Measurements from ENCODE around the gene RBP2.

RBP2 gene

GRCh38 chr3:139456386-139456785, 19.9 kb downstream of the RBP2 start:
- Histone ChIP-seq H3K4me2 (no peak overlapping the region), H4K20me1 (no peaks in the 10 kb centered on the region), H3K9me3 (replicated peaks in 1 of 11) (no peaks in the 10 kb centered on the region), H3K36me3 (no peaks in the 10 kb centered on the region), H3K27ac (no peak overlapping the region), H3K27me3 (no peaks in the 10 kb centered on the region), H3K4me3 (no peak overlapping the region), H3K9ac (no peak overlapping the region), H3K4me1 (peaks cover 0 to 9% (median 7%) of the 10 kb centered on the region in 10 experiments; a peak in 14 of 20 replicates)
- TF ChIP-seq Cebpa-rat (IDR thresholded peaks at IDR 0.05): no peak

DNA sequence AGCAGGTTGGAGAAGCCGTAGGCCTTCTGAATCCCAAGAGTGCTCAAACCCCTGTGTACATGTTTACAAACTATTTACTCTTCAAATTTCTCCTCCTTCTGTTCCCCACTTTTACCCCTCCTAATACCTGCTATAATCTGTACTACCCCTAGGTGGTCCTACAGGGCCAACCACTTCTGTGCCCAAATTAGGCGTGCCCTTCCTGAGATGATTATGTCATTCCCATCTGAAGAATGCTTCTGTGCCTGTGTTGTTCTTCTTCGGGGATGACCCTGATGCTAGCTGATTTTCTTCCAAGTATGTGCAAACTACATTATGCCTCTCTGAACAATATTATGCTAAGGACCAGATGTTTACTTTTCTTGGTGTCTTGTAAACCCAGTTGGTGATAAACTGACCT, 20.5 kb downstream of the RBP2 start:
- Histone ChIP-seq H3K27ac (no peak overlapping the region), H3K36me3 (no peaks in the 10 kb centered on the region)
- no peak for TF ChIP-seq Cebpa-rat (IDR thresholded peaks at IDR 0.05)

DNA sequence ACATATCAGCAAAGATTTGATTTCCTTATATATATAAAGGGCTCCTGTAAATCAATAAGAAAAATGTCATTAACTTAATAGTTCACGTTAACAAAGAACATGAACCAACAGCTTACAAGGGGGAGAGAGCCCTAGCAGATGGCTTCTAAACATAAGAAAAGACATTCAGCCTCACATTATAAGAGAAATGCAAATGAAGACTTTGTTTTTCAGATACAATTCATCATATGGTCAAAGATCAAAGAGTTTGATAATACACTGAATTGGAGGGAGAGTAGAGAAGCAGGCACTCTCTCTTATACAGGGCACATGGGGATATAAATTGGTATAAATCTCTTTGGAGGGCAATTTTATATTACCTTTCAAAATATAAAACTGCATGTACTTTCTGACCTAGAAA, 21.1 kb downstream of the RBP2 start:
- no peak overlapping the region for H3K9ac ChIP-seq
- H4K20me1 ChIP-seq: no peaks in the 10 kb centered on the region
- H3K4me2 ChIP-seq: no peak overlapping the region
- no peak overlapping the region for H3K27ac ChIP-seq
- no peak for TF ChIP-seq Cebpa-rat (IDR thresholded peaks at IDR 0.05)
- H3K36me3 ChIP-seq: no peaks in the 10 kb centered on the region
- no peaks in the 10 kb centered on the region for H3K9me3 ChIP-seq (replicated peaks in 1 of 11)
- no peaks in the 10 kb centered on the region for H3K27me3 ChIP-seq
- H3K4me3 ChIP-seq: no peak overlapping the region
- peaks cover 0 to 9% (median 7%) of the 10 kb centered on the region in 10 experiments; a peak in 14 of 20 replicates for H3K4me1 ChIP-seq

More for the DNA sequence above, 20.5 kb downstream of the RBP2 start:
- Histone ChIP-seq H3K4me3 (no peak overlapping the region), H3K9me3 (replicated peaks in 1 of 11) (no peaks in the 10 kb centered on the region), H3K9ac (no peak overlapping the region), H3K4me1 (peaks cover 0 to 9% (median 7%) of the 10 kb centered on the region in 10 experiments; a peak in 14 of 20 replicates), H3K27me3 (no peaks in the 10 kb centered on the region), H4K20me1 (no peaks in the 10 kb centered on the region), H3K4me2 (no peak overlapping the region)

DNA sequence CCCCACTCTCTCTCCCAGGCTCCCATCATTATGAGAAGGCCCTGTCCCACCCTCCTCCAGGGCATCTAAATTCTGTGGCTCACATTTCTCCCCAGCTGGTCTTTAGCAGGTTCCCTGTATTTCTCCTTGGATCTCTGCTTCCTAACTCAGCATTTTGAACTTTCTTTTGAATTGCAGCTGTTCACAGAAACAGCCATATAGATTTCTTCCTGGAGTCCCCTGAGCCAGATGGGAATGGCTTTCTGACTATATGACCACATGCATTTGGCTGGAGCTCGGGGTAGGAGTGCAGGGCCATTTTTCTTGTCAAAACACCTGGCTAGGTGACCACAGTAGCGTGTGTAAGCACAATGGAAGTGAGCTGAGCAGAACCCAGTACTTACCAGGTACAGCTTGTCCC, 22.0 kb downstream of the RBP2 start:
- no peak for TF ChIP-seq Cebpa-rat (IDR thresholded peaks at IDR 0.05)
- H3K4me3 ChIP-seq: no peak overlapping the region
- no peaks in the 10 kb centered on the region for H3K9me3 ChIP-seq (replicated peaks in 1 of 11)
- H3K27ac ChIP-seq: no peak overlapping the region
- H3K9ac ChIP-seq: no peak overlapping the region
- H3K27me3 ChIP-seq: no peaks in the 10 kb centered on the region
- H4K20me1 ChIP-seq: no peaks in the 10 kb centered on the region
- no peaks in the 10 kb centered on the region for H3K36me3 ChIP-seq
- peaks cover 0 to 1% (median 0%) of the 10 kb centered on the region in 10 experiments; a peak in 7 of 20 replicates for H3K4me1 ChIP-seq
- H3K4me2 ChIP-seq: no peak overlapping the region

DNA sequence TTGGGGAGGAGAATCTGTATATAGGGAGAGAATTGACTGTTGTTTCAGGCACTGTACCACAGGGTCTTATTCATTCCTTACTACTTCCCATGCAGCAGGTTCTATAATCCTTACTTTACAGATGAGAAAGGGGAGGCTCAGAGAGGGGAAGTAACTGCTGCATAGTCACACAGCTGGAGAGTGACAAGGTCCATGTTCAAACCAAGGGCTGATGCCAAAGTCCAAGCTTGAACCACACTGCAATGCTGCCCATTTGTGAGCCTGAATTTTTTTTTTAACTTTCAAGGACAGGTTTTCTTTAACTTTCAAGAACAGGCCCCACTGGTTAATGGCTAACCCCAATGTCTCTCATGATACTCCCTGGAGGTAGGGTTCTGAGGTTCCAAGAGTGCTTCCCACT, 26.2 kb downstream of the RBP2 start:
- Histone ChIP-seq H3K9ac (no peak overlapping the region), H3K36me3 (no peaks in the 10 kb centered on the region), H3K27me3 (no peaks in the 10 kb centered on the region)

GRCh38 chr3:139449566-139449965, 26.8 kb downstream of the RBP2 start:
- H3K27ac ChIP-seq: no peak overlapping the region
- no peaks in the 10 kb centered on the region for H4K20me1 ChIP-seq
- 0 out of 22 replicates have a peak, but pooled peaks cover 0 to under 1% (median 0%) of the 10 kb centered on the region in 11 experiments for H3K36me3 ChIP-seq
- H3K4me2 ChIP-seq: no peak overlapping the region
- no peak overlapping the region for H3K9ac ChIP-seq
- no peaks in the 10 kb centered on the region for H3K27me3 ChIP-seq
- H3K4me3 ChIP-seq: no peak overlapping the region
- H3K9me3 ChIP-seq (replicated peaks in 1 of 11): no peaks in the 10 kb centered on the region
- peaks cover 0 to 16% (median 0%) of the 10 kb centered on the region in 10 experiments; a peak in 6 of 20 replicates for H3K4me1 ChIP-seq
- TF ChIP-seq Cebpa-rat (IDR thresholded peaks at IDR 0.05): no peak

More for the DNA sequence above, 26.2 kb downstream of the RBP2 start:
- H3K9me3 ChIP-seq (replicated peaks in 1 of 11): no peaks in the 10 kb centered on the region
- TF ChIP-seq Cebpa-rat (IDR thresholded peaks at IDR 0.05): no peak
- H4K20me1 ChIP-seq: no peaks in the 10 kb centered on the region
- no peak overlapping the region for H3K4me3 ChIP-seq
- no peak overlapping the region for H3K27ac ChIP-seq
- no peak overlapping the region for H3K4me2 ChIP-seq
- peaks cover 0 to 16% (median 0%) of the 10 kb centered on the region in 10 experiments; a peak in 6 of 20 replicates for H3K4me1 ChIP-seq

- peak overlapping the region in 1 of 11 experiments; percentile 59; a peak in 2 of 22 replicates for H3K4me2 ChIP-seq
- H3K4me3 ChIP-seq: no peak overlapping the region
- H3K27me3 ChIP-seq: no peaks in the 10 kb centered on the region
- H3K36me3 ChIP-seq: peaks cover 0 to 3% (median 0%) of the 10 kb centered on the region in 11 experiments; a peak in 3 of 22 replicates
- H4K20me1 ChIP-seq: no peaks in the 10 kb centered on the region
- no peaks in the 10 kb centered on the region for H3K9me3 ChIP-seq (replicated peaks in 1 of 11)
- peaks cover 0 to 16% (median 0%) of the 10 kb centered on the region in 10 experiments; a peak in 6 of 20 replicates for H3K4me1 ChIP-seq
- no peak for TF ChIP-seq Cebpa-rat (IDR thresholded peaks at IDR 0.05)
- H3K27ac ChIP-seq: no peak overlapping the region
- no peak overlapping the region for H3K9ac ChIP-seq
Measured at GRCh38 chr3:139448104-139448503, 28.2 kb downstream of the RBP2 start.

GRCh38 chr3:139447486-139447885, 28.8 kb downstream of the RBP2 start:
- Histone ChIP-seq H3K4me1 (peaks cover 0 to 16% (median 0%) of the 10 kb centered on the region in 10 experiments; a peak in 6 of 20 replicates), H4K20me1 (no peaks in the 10 kb centered on the region), H3K27me3 (no peaks in the 10 kb centered on the region), H3K9ac (no peak overlapping the region), H3K4me2 (peak overlapping the region in 3 of 11 experiments; percentile 7 to 59 (median 36); a peak in 5 of 22 replicates), H3K9me3 (replicated peaks in 1 of 11) (no peaks in the 10 kb centered on the region), H3K4me3 (no peak overlapping the region), H3K36me3 (peaks cover 0 to 3% (median 0%) of the 10 kb centered on the region in 11 experiments; a peak in 3 of 22 replicates), H3K27ac (no peak overlapping the region)
- TF ChIP-seq Cebpa-rat (IDR thresholded peaks at IDR 0.05): no peak

- H3K27me3 ChIP-seq: no peaks in the 10 kb centered on the region
- peaks cover 0 to 3% (median 0%) of the 10 kb centered on the region in 11 experiments; a peak in 3 of 22 replicates for H3K36me3 ChIP-seq
- H3K4me2 ChIP-seq: no peak overlapping the region
- no peak overlapping the region for H3K4me3 ChIP-seq
- peaks cover 0 to 18% (median 0%) of the 10 kb centered on the region in 10 experiments; a peak in 6 of 20 replicates for H3K4me1 ChIP-seq
- no peak overlapping the region for H3K9ac ChIP-seq
- no peaks in the 10 kb centered on the region for H3K9me3 ChIP-seq (replicated peaks in 1 of 11)
- H3K27ac ChIP-seq: no peak overlapping the region
- H4K20me1 ChIP-seq: no peaks in the 10 kb centered on the region
- TF ChIP-seq Cebpa-rat (IDR thresholded peaks at IDR 0.05): no peak
Measured at GRCh38 chr3:139444446-139444845, 31.9 kb downstream of the RBP2 start.

DNA sequence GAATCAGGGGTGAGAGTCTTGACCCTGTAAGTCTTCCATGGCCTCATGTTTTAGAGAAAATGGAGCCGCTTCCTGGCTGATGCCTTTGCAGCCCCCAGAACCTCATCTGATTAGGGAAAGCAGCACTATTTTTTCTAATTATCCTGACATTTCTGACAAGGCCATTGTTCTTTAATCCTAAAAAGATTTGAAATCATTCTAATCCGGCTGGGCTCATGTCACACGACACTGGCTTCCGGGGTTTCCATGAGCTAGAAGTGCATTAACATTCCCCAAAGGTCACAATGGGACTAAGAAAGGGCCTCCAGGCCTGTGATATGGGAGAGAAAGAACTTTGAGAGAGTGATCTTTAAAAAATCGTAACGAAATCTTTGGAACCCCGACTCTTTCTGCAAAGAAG, 33.1 kb downstream of the RBP2 start:
- H4K20me1 ChIP-seq: no peaks in the 10 kb centered on the region
- TF ChIP-seq Cebpa-rat (IDR thresholded peaks at IDR 0.05): no peak
- no peak overlapping the region for H3K27ac ChIP-seq
- H3K9me3 ChIP-seq (replicated peaks in 1 of 11): no peaks in the 10 kb centered on the region
- H3K4me1 ChIP-seq: peaks cover 0 to 19% (median 0%) of the 10 kb centered on the region in 10 experiments; a peak in 6 of 20 replicates
- H3K27me3 ChIP-seq: no peaks in the 10 kb centered on the region
- no peak overlapping the region for H3K9ac ChIP-seq
- peaks cover 0 to 3% (median 0%) of the 10 kb centered on the region in 11 experiments; a peak in 3 of 22 replicates for H3K36me3 ChIP-seq
- H3K4me2 ChIP-seq: no peak overlapping the region
- no peak overlapping the region for H3K4me3 ChIP-seq
